ENCODE data around the gene TSPAN5. TPM values are rescaled to one million over a fixed set of nuclear protein-coding genes. Genes with fewer than 3 reads are reported as not detected.

Gene TSPAN5
- total and polyA plus RNA-seq, 9 of the 15 experiments (the other 6 are each of a cell fraction or from before 2014, with no cell fraction given), result 0.58 to 6.6 (median 0.73) TPM

- no peak for FAIRE-seq
Observed at GRCh38 chr4:98609934-98610333, 48.5 kb downstream of the TSPAN5 start.

GRCh38 chr4:98608356-98608755 is 50.1 kb downstream of the TSPAN5 start:
- in situ Hi-C loops (cut with MboI) (no loop called here), intact Hi-C loops (cut with micrococcal nuclease) (no loop called here)
- Histone ChIP-seq H3K9ac (ENCODE audit: insufficient read depth in 1 of 2, low read depth in 2 of 2, low read length in 2 of 2) (no peak overlapping the region), H3K4me3 (no peak overlapping the region), H3K9me3 (replicated peaks; ENCODE audit: control insufficient read depth, insufficient read depth, low read depth, low read length) (no peaks in the 10 kb centered on the region), H3K79me2 (ENCODE audit: control insufficient read depth, insufficient read depth, low read length) (no peaks in the 10 kb centered on the region), H3K4me2 (ENCODE audit: insufficient read depth, low read length) (no peak overlapping the region), H3K36me3 (ENCODE audit: control insufficient read depth, insufficient read depth, low read length) (no peaks in the 10 kb centered on the region), H3K27ac (ENCODE audit: extremely low read depth, low read depth, low read length) (no peak overlapping the region), H3K27me3 (ENCODE audit: control insufficient read depth in 2 of 2, insufficient read depth in 2 of 2, low read length in 2 of 2) (peaks cover 5 to 15% of the 10 kb centered on the region in 2 experiments; a peak in 3 of 5 replicates), H2AFZ (ENCODE audit: low read depth, low read length) (no peak overlapping the region), H3K9me1 (ENCODE audit: control insufficient read depth, insufficient read depth, low read length) (no peaks in the 10 kb centered on the region), H3K4me1 (replicated peaks in 1 of 2; ENCODE audit: control insufficient read depth in 2 of 2, insufficient read depth in 2 of 2, low read length in 2 of 2) (no peaks in the 10 kb centered on the region), H4K20me1 (replicated peaks; ENCODE audit: control insufficient read depth, insufficient read depth, low read length) (no peaks in the 10 kb centered on the region)
- POLR2A ChIA-PET, result no interaction called here
- TF ChIP-seq ZNF277 (CRISPR knock-in tag; IDR thresholded peaks at IDR 0.05; ENCODE audit: borderline replicate concordance) (no peak), NEUROD1 (IDR thresholded peaks at IDR 0.05; ENCODE audit: borderline replicate concordance, low read depth, low read length, partially characterized antibody) (no peak), L3MBTL2 (IDR thresholded peaks at IDR 0.05) (peak; percentile 29; the same call in 1 of the 2 replicates)
- WGBS (ENCODE audit: insufficient coverage, low coverage, missing lambda C conversion rate), result 9% methylated on average over 5 of the region's 5 CpGs
- no TSS peak for BruUV-seq (replicated peaks)
- ATAC-seq (no peak), DNase-seq (ENCODE audit: extremely low read depth in 1 of 4, low spot score in 3 of 4) (no peak), FAIRE-seq (no peak)
- CTCF ChIA-PET (ENCODE audit: low intra/inter-chr PET ratio), result no interaction called here

More at GRCh38 chr4:98609934-98610333, 48.5 kb downstream of the TSPAN5 start:
- DNase-seq (ENCODE audit: extremely low read depth in 1 of 4, low spot score in 3 of 4) (no peak), ATAC-seq (no peak)
- Histone ChIP-seq H3K27ac (ENCODE audit: extremely low read depth, low read depth, low read length) (no peak overlapping the region), H3K4me2 (ENCODE audit: insufficient read depth, low read length) (no peak overlapping the region), H3K4me3 (no peak overlapping the region), H4K20me1 (replicated peaks; ENCODE audit: control insufficient read depth, insufficient read depth, low read length) (no peaks in the 10 kb centered on the region), H3K27me3 (ENCODE audit: control insufficient read depth in 2 of 2, insufficient read depth in 2 of 2, low read length in 2 of 2) (peaks cover 5 to 15% of the 10 kb centered on the region in 2 experiments; a peak in 3 of 5 replicates), H2AFZ (ENCODE audit: low read depth, low read length) (no peak overlapping the region), H3K9me3 (replicated peaks; ENCODE audit: control insufficient read depth, insufficient read depth, low read depth, low read length) (no peaks in the 10 kb centered on the region), H3K9me1 (ENCODE audit: control insufficient read depth, insufficient read depth, low read length) (no peaks in the 10 kb centered on the region), H3K36me3 (ENCODE audit: control insufficient read depth, insufficient read depth, low read length) (no peaks in the 10 kb centered on the region), H3K79me2 (ENCODE audit: control insufficient read depth, insufficient read depth, low read length) (no peaks in the 10 kb centered on the region), H3K9ac (ENCODE audit: insufficient read depth in 1 of 2, low read depth in 2 of 2, low read length in 2 of 2) (no peak overlapping the region), H3K4me1 (replicated peaks in 1 of 2; ENCODE audit: control insufficient read depth in 2 of 2, insufficient read depth in 2 of 2, low read length in 2 of 2) (no peaks in the 10 kb centered on the region)
- ChIA-PET CTCF (ENCODE audit: low intra/inter-chr PET ratio) (no interaction called here), POLR2A (no interaction called here)
- WGBS (ENCODE audit: insufficient coverage, low coverage, missing lambda C conversion rate), result 14% methylated on average over 5 of the region's 5 CpGs
- TF ChIP-seq ATF3 (IDR thresholded peaks at IDR 0.05) (peak; percentile 37; the same call in 1 of the 2 replicates), ATF3 (CRISPR knock-in tag; conservative IDR thresholded peaks at IDR 0.05) (no peak), POLR3G (IDR thresholded peaks at IDR 0.05; ENCODE audit: extremely low read depth, insufficient read length, insufficient replicate concordance) (no peak), CEBPG (CRISPR knock-in tag; IDR thresholded peaks at IDR 0.05) (peak; percentile 46; the same call in 1 of the 2 replicates), CEBPG (tag; conservative IDR thresholded peaks at IDR 0.05 in 1 of 2, IDR thresholded peaks at IDR 0.05 in 1 of 2) (peak; percentile 22 to 55; a peak in 2 of 4 replicates)
- in situ Hi-C loops (cut with MboI), result no loop called here
- intact Hi-C loops (cut with micrococcal nuclease), result no loop called here
- no TSS peak for BruUV-seq (replicated peaks)

Data from K562 (cell line).